ENCODE data around the gene ITPR1.

Gene ITPR1

GRCh38 chr3:4799266-4800256 lies 306.4 kb downstream of the ITPR1 start:
- in situ Hi-C loops (cut with MboI; ENCODE audit: low sequenced_read_pairs): no loop called here

GRCh38 chr3:4800595-4800994 lies 307.4 kb downstream of the ITPR1 start:
- in situ Hi-C loops (cut with MboI; ENCODE audit: low sequenced_read_pairs): no loop called here

GRCh38 chr3:4801892-4802291 lies 308.7 kb downstream of the ITPR1 start:
- in situ Hi-C loops (cut with MboI; ENCODE audit: low sequenced_read_pairs): no loop called here

- in situ Hi-C loops (cut with MboI; ENCODE audit: low sequenced_read_pairs): no loop called here
Observed at GRCh38 chr3:4802903-4803302, 309.8 kb downstream of the ITPR1 start.

GRCh38 chr3:4804161-4805058 lies 311.3 kb downstream of the ITPR1 start:
- in situ Hi-C loops (cut with MboI; ENCODE audit: low sequenced_read_pairs): no loop called here

- in situ Hi-C loops (cut with MboI; ENCODE audit: low sequenced_read_pairs): no loop called here
Observed at GRCh38 chr3:4805662-4806061, 312.5 kb downstream of the ITPR1 start.

- in situ Hi-C loops (cut with MboI; ENCODE audit: low sequenced_read_pairs): no loop called here
Observed at GRCh38 chr3:4806535-4807108, 313.5 kb downstream of the ITPR1 start.

- in situ Hi-C loops (cut with MboI; ENCODE audit: low sequenced_read_pairs): no loop called here
Observed at GRCh38 chr3:4807381-4808280, 314.5 kb downstream of the ITPR1 start.

- in situ Hi-C loops (cut with MboI; ENCODE audit: low sequenced_read_pairs): no loop called here
Observed at GRCh38 chr3:4808637-4809036, 315.5 kb downstream of the ITPR1 start.

- in situ Hi-C loops (cut with MboI; ENCODE audit: low sequenced_read_pairs): no loop called here
Observed at GRCh38 chr3:4809922-4810321, 316.8 kb downstream of the ITPR1 start.

- in situ Hi-C loops (cut with MboI; ENCODE audit: low sequenced_read_pairs): no loop called here
Observed at GRCh38 chr3:4812591-4812990, 319.4 kb downstream of the ITPR1 start.

GRCh38 chr3:4813909-4814304 lies 320.8 kb downstream of the ITPR1 start:
- in situ Hi-C loops (cut with MboI; ENCODE audit: low sequenced_read_pairs): no loop called here

- in situ Hi-C loops (cut with MboI; ENCODE audit: low sequenced_read_pairs): no loop called here
Observed at GRCh38 chr3:4814305-4814903, 321.3 kb downstream of the ITPR1 start.

- in situ Hi-C loops (cut with MboI; ENCODE audit: low sequenced_read_pairs): no loop called here
Observed at GRCh38 chr3:4814904-4815574, 321.9 kb downstream of the ITPR1 start.

- in situ Hi-C loops (cut with MboI; ENCODE audit: low sequenced_read_pairs): no loop called here
Observed at GRCh38 chr3:4816306-4816705, 323.2 kb downstream of the ITPR1 start.

- in situ Hi-C loops (cut with MboI; ENCODE audit: low sequenced_read_pairs): no loop called here
Observed at GRCh38 chr3:4816718-4817117, 323.6 kb downstream of the ITPR1 start.

- in situ Hi-C loops (cut with MboI; ENCODE audit: low sequenced_read_pairs): no loop called here
Observed at GRCh38 chr3:4817128-4817527, 324.0 kb downstream of the ITPR1 start.

- in situ Hi-C loops (cut with MboI; ENCODE audit: low sequenced_read_pairs): no loop called here
Observed at GRCh38 chr3:4818164-4818563, 325.0 kb downstream of the ITPR1 start.

GRCh38 chr3:4818986-4819693 lies 326.0 kb downstream of the ITPR1 start:
- in situ Hi-C loops (cut with MboI; ENCODE audit: low sequenced_read_pairs): no loop called here

Measured in HL-60/S4 treated with retinoic acid at 250 ng/mL for 4 days and 3 days (cell line).